ENCODE data around the gene GBE1. TPM values are rescaled to one million over a fixed set of nuclear protein-coding genes. Genes with fewer than 3 reads are reported as not detected.

GBE1 gene
- total RNA-seq, 2 donors from 2014 or later = 60.1 to 67.1 TPM

DNA sequence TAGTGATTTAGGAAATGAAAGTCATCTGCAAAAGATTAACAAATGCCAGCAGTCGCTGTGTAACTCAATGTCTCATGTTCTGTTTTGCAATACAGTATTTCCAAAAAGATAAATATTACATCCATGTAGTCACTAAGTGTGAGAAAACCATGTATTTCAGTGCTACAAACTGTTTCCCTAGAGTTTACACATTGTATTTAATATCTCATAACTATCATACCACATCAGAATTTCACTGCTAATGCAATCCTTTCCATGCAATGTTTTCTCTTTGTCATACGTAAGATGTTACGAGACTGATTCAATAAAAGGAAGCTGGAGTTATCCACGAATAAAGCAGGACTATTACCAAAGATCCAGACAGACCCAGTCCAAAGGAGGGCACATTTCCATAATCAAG lies 269.4 kb downstream of the GBE1 start:
- TF ChIP-seq, protein P1, sequence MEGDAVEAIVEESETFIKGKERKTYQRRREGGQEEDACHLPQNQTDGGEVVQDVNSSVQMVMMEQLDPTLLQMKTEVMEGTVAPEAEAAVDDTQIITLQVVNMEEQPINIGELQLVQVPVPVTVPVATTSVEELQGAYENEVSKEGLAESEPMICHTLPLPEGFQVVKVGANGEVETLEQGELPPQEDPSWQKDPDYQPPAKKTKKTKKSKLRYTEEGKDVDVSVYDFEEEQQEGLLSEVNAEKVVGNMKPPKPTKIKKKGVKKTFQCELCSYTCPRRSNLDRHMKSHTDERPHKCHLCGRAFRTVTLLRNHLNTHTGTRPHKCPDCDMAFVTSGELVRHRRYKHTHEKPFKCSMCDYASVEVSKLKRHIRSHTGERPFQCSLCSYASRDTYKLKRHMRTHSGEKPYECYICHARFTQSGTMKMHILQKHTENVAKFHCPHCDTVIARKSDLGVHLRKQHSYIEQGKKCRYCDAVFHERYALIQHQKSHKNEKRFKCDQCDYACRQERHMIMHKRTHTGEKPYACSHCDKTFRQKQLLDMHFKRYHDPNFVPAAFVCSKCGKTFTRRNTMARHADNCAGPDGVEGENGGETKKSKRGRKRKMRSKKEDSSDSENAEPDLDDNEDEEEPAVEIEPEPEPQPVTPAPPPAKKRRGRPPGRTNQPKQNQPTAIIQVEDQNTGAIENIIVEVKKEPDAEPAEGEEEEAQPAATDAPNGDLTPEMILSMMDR (IDR thresholded peaks at IDR 0.05) = no peak
- Histone ChIP-seq H3K4me3 (peak overlapping the region; percentile 51), H3K27me3 (replicated peaks; ENCODE audit: insufficient read depth) (no peaks in the 10 kb centered on the region), H3K36me3 (no peaks in the 10 kb centered on the region), H3K27ac (peak overlapping the region; percentile 65 to 85), H3K9me3 (no peaks in the 10 kb centered on the region), H3K4me1 (ENCODE audit: control insufficient read depth in 1 of 2, low read depth in 2 of 2) (peaks cover 5 to 17% of the 10 kb centered on the region in 2 donors)
- DNase-seq (ENCODE audit: low spot score) = no peak
- peak; percentile 77 for ATAC-seq (ENCODE audit: insufficient number of reproducible peaks, low FRiP score, low read depth)

DNA sequence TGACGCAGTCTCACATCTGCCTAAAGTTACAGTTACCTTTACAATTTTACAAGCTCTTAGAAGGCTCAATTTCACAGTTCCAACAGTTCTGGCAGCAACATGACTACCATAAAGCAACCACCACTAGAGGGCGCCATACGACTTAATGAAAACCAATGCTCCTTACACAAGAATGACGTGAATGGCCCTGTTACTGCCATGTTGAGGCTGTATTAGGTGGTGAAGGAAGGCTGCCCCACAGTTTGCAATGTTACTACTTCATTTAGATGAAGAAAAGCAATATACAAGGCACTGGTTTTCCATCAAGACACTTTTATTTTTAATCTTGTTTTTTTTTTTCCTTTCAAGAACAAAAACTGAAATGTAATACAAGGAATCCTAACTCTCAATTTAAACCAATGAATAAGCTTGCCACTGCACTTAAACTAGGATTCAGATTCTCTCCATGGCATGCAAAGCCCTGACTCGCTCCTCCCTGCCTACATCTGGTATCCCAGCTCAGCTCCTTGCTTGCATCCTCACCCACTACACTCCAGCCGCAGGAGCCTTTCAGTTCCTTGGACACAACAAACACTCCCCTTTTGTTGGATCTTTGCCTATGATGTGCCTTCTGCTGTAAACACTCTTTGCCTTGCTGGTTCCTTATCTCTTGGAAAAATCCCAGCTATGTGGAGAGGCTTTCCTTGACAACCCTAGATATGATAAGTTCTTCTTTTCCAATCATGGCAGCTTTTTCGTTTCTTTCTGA lies 270.7 kb downstream of the GBE1 start:
- peaks cover 5 to 22% of the 10 kb centered on the region in 2 donors for H3K4me1 ChIP-seq (ENCODE audit: control insufficient read depth in 1 of 2, low read depth in 2 of 2)
- H3K27me3 ChIP-seq (replicated peaks; ENCODE audit: insufficient read depth) = no peaks in the 10 kb centered on the region
- peak overlapping the region; percentile 3 to 65 for H3K27ac ChIP-seq
- DNase-seq (ENCODE audit: low spot score) (peak; percentile 75), ATAC-seq (ENCODE audit: insufficient number of reproducible peaks, low FRiP score, low read depth) (peak; percentile 62)
- H3K4me3 ChIP-seq = no peak overlapping the region
- TF ChIP-seq, protein P1 (IDR thresholded peaks at IDR 0.05) = peak; percentile 58
- H3K36me3 ChIP-seq = no peaks in the 10 kb centered on the region
- no peaks in the 10 kb centered on the region for H3K9me3 ChIP-seq

DNA sequence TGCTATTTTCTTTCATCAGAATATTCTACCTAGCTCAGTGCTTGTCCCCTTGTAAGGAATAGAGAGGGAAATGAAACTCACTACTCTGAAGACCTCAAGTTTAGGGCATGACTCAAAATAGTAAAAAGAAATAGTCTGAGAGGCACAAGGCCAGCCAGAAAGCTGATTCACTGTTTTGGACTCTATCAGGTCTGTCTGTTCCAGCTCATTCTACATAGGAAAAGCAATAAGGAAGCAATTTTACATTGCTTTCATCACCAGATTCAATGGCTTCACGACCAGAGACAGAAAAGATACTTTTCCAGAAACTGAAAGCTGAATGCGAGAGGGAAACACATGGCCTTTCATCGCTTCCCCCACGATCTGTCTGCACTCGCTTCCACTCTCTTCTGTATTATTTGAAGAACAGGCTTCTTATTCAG lies 276.0 kb downstream of the GBE1 start:
- ATAC-seq (ENCODE audit: insufficient number of reproducible peaks, low FRiP score, low read depth) (peak; percentile 84), DNase-seq (ENCODE audit: low spot score) (no peak)
- peak overlapping the region; percentile 69 to 70 for H3K27ac ChIP-seq

DNA sequence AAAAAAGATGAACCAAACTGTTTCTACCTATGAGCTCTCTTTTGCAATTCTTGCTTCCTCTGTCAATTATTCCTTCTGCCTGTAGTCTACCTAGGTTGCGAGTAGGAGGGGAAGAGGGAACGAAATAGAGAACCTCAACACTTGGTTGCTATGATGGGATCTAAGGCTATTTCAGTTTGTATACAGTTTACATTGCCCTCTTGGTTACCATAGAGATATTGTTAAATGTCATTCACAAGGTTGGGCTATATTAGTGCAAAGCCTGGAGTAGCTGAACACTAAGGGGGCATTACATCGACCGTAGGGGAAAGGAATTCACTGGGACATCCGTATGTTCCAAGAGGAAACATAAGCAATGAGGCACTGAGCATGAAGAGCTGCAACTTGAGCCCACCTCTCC lies 276.9 kb downstream of the GBE1 start:
- TF ChIP-seq, protein P1 (IDR thresholded peaks at IDR 0.05) = no peak
- DNase-seq (ENCODE audit: low spot score) (no peak), ATAC-seq (ENCODE audit: insufficient number of reproducible peaks, low FRiP score, low read depth) (no peak)
- Histone ChIP-seq H3K27me3 (replicated peaks; ENCODE audit: insufficient read depth) (no peaks in the 10 kb centered on the region), H3K9me3 (no peaks in the 10 kb centered on the region), H3K36me3 (no peaks in the 10 kb centered on the region), H3K4me3 (no peak overlapping the region), H3K4me1 (ENCODE audit: control insufficient read depth in 1 of 2, low read depth in 2 of 2) (peaks cover 9 to 26% of the 10 kb centered on the region in 2 donors), H3K27ac (peak overlapping the region; percentile 69 to 70)

More for the DNA sequence above, 276.0 kb downstream of the GBE1 start:
- H3K36me3 ChIP-seq = no peaks in the 10 kb centered on the region
- peak overlapping the region; percentile 34 for H3K4me3 ChIP-seq
- no peaks in the 10 kb centered on the region for H3K9me3 ChIP-seq
- TF ChIP-seq, protein P1 (IDR thresholded peaks at IDR 0.05) = no peak
- no peaks in the 10 kb centered on the region for H3K27me3 ChIP-seq (replicated peaks; ENCODE audit: insufficient read depth)
- H3K4me1 ChIP-seq (ENCODE audit: control insufficient read depth in 1 of 2, low read depth in 2 of 2) = peaks cover 9 to 24% of the 10 kb centered on the region in 2 donors

DNA sequence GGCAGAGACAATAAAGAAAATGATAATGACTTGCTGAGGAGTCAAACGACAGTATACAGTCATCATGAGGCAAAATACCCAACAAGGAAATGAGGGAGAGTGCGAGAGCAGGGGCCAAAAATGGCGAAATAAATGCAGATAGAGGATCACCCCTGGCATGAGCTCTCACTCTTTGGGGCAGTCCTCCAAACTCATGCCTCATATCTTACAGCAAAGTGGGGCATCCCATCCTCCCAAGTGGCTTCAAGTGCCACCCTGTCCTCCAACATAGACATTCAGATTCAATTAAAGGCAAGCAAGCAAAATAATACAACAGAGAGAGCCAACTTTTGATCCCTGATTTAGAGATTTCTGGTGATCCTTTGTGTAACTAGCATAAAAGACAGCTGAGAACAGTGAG lies 278.4 kb downstream of the GBE1 start:
- TF ChIP-seq, protein P1 (IDR thresholded peaks at IDR 0.05) = no peak
- no peaks in the 10 kb centered on the region for H3K27me3 ChIP-seq (replicated peaks; ENCODE audit: insufficient read depth)
- H3K27ac ChIP-seq = no peak overlapping the region
- ATAC-seq (ENCODE audit: insufficient number of reproducible peaks, low FRiP score, low read depth) (no peak), DNase-seq (ENCODE audit: low spot score) (no peak)
- peaks cover 9 to 35% of the 10 kb centered on the region in 2 donors for H3K4me1 ChIP-seq (ENCODE audit: control insufficient read depth in 1 of 2, low read depth in 2 of 2)
- H3K9me3 ChIP-seq = no peaks in the 10 kb centered on the region
- H3K36me3 ChIP-seq = no peaks in the 10 kb centered on the region
- no peak overlapping the region for H3K4me3 ChIP-seq
